Upper lobe of left lung (tissue), 4 donors: Measurements from ENCODE around the gene CCAR1.

Experiments
- CTCF ChIP-seq, 6 experiments: fragments of 450-650 bp in 4 of 6; fragments of 200-600 bp in 2 of 6; sonication (generic) in 2 of 6; IDR thresholded peaks; one replicate each; pipeline ENCODE4 v1.5.1; 2016 to 2019; ENCODE audit warnings: antibody characterized with exemption in 6 of 6
- POLR2A ChIP-seq, 4 donors: fragments of 450-650 bp; IDR thresholded peaks; one replicate each; pipeline ENCODE4 v1.5.1; 2016 to 2017; ENCODE audit warnings: antibody characterized with exemption in 4 of 4, mild to moderate bottlenecking in 2 of 4

GRCh38 chr10:68826764-68827591, 105.9 kb downstream of the CCAR1 start, which contains the start of gene STOX1:
- TF ChIP-seq POLR2A (IDR thresholded peaks at IDR 0.05): no peak
- no peak for TF ChIP-seq CTCF (IDR thresholded peaks at IDR 0.05)
